GM23338 (cell line): ENCODE measurements around the gene ARMC9. TPM values are rescaled to one million over a fixed set of nuclear protein-coding genes. Genes with fewer than 3 reads are reported as not detected.

Experiments
- ATAC-seq: fragments of 200-7000 bp; cut with Tn5 transposase; 3 replicates; pipeline ENCODE4 v1.9.1; 2020
- DNase-seq: peaks from one replicate; pipeline ENCODE4 v3.0.0-alpha.2; 2015; ENCODE audit warnings: low spot score
- H2AFZ ChIP-seq: fragments of 200-600 bp; sonication (generic); 2 replicates; pipeline ENCODE4 v1.8.0; 2016; ENCODE audit warnings: antibody characterized with exemption, mild to moderate bottlenecking, moderate library complexity
- H3F3A ChIP-seq: fragments of 200-600 bp; sonication (generic); replicated peaks from 2 replicates; pipeline ENCODE4 v1.8.0; 2017; ENCODE audit warnings: antibody characterized with exemption, mixed run types, low read depth
- H3K27ac ChIP-seq: fragments of 200-600 bp; sonication (generic); 2 replicates; pipeline ENCODE4 v1.6.1; 2016; ENCODE audit warnings: low read depth
- H3K27me3 ChIP-seq: fragments of 200-600 bp; sonication (generic); 2 replicates; pipeline ENCODE4 v1.8.0; 2016; ENCODE audit warnings: mild to moderate bottlenecking, mixed run types, moderate library complexity; ENCODE audit not compliant: insufficient read depth
- H3K36me3 ChIP-seq: fragments of 200-600 bp; sonication (generic); 2 replicates; pipeline ENCODE4 v1.8.0; 2016; ENCODE audit warnings: mild to moderate bottlenecking; ENCODE audit not compliant: insufficient read depth
- H3K4me1 ChIP-seq: fragments of 200-600 bp; sonication (generic); 2 replicates; pipeline ENCODE4 v1.8.0; 2016; ENCODE audit warnings: mild to moderate bottlenecking, moderate library complexity; ENCODE audit not compliant: insufficient read depth
- H3K4me2 ChIP-seq: fragments of 200-600 bp; sonication (generic); 2 replicates; pipeline ENCODE4 v1.7.1; 2017; ENCODE audit warnings: mixed run types
- H3K4me3 ChIP-seq: fragments of 200-600 bp; sonication (generic); 2 replicates; pipeline ENCODE4 v1.6.1; 2016; ENCODE audit warnings: mixed run types
- H3K79me2 ChIP-seq: fragments of 200-600 bp; sonication (generic); replicated peaks from 2 replicates; pipeline ENCODE4 v1.8.0; 2017; ENCODE audit warnings: mild to moderate bottlenecking; ENCODE audit not compliant: insufficient read depth
- H3K9me2 ChIP-seq: fragments of 200-600 bp; sonication (generic); 2 replicates; pipeline ENCODE4 v1.8.0; 2017; ENCODE audit not compliant: insufficient read depth
- H4K20me1 ChIP-seq: fragments of 200-600 bp; sonication (generic); replicated peaks from 2 replicates; pipeline ENCODE4 v1.8.0; 2017; ENCODE audit warnings: mild to moderate bottlenecking; ENCODE audit not compliant: insufficient read depth
- H3K27ac Mint-ChIP-seq: 2 replicates; pipeline ENCODE4 v1.8.0; 2020; ENCODE audit warnings: inconsistent platforms, mild to moderate bottlenecking, moderate library complexity, mixed read lengths
- H3K27me3 Mint-ChIP-seq: 3 replicates; pipeline ENCODE4 v1.8.0; 2022; ENCODE audit warnings: low read depth, mild to moderate bottlenecking, moderate library complexity, mixed read lengths, inconsistent platforms; ENCODE audit not compliant: insufficient read depth, poor library complexity
- H3K36me3 Mint-ChIP-seq: 3 replicates; pipeline ENCODE4 v1.8.0; 2021; ENCODE audit warnings: low read depth, mild to moderate bottlenecking, inconsistent platforms, moderate library complexity, mixed read lengths
- H3K4me1 Mint-ChIP-seq: 3 replicates; pipeline ENCODE4 v1.8.0; 2020; ENCODE audit warnings: mild to moderate bottlenecking, inconsistent platforms, mixed read lengths
- H3K4me3 Mint-ChIP-seq: 3 replicates; pipeline ENCODE4 v1.8.0; 2021; ENCODE audit warnings: moderate library complexity, mild to moderate bottlenecking, inconsistent platforms, mixed read lengths
- H3K9me3 Mint-ChIP-seq: 3 replicates; pipeline ENCODE4 v1.8.0; 2020; ENCODE audit warnings: moderate library complexity, mild to moderate bottlenecking, inconsistent platforms, mixed read lengths
- CREB1 ChIP-seq: fragments of 250-450 bp; sonication (Bioruptor Pico); IDR thresholded peaks from 2 replicates; pipeline ENCODE4 v1.5.0; 2020; ENCODE audit warnings: low read depth, mild to moderate bottlenecking, moderate library complexity
- CTCF ChIP-seq, 2 experiments: fragments of 200-600 bp in 1 of 2; sonication (generic) in 1 of 2; conservative IDR thresholded peaks; 2 replicates each; pipeline versions ENCODE4 v1.5.1 to v1.6.1; 2016 to 2017; ENCODE audit warnings: antibody characterized with exemption in 2 of 2, low read depth in 2 of 2, mild to moderate bottlenecking in 2 of 2, moderate library complexity in 1 of 2
- ETS1 ChIP-seq: IDR thresholded peaks from 2 replicates; pipeline ENCODE4 v1.6.1; 2016; ENCODE audit warnings: antibody characterized with exemption
- EZH2 ChIP-seq: fragments of 200-600 bp; sonication (generic); IDR thresholded peaks from one replicate; pipeline ENCODE4 v1.8.0; 2017; ENCODE audit warnings: antibody characterized with exemption, mild to moderate bottlenecking, low read depth; ENCODE audit not compliant: unreplicated experiment
- JUNB ChIP-seq: IDR thresholded peaks from one replicate; pipeline ENCODE4 v1.6.1; 2016; ENCODE audit warnings: antibody characterized with exemption; ENCODE audit not compliant: unreplicated experiment
- NANOG ChIP-seq: IDR thresholded peaks from 2 replicates; pipeline ENCODE4 v1.6.1; 2016; ENCODE audit warnings: antibody characterized with exemption, borderline replicate concordance
- POLR2AphosphoS5 ChIP-seq: IDR thresholded peaks from 2 replicates; pipeline ENCODE4 v1.6.1; 2016; ENCODE audit warnings: antibody characterized with exemption, low read depth
- REST ChIP-seq: IDR thresholded peaks from one replicate; pipeline ENCODE4 v1.6.1; 2018; ENCODE audit warnings: antibody characterized with exemption; ENCODE audit not compliant: unreplicated experiment
- STAT1 ChIP-seq: IDR thresholded peaks from one replicate; pipeline ENCODE4 v1.6.1; 2016; ENCODE audit warnings: antibody characterized with exemption; ENCODE audit not compliant: unreplicated experiment
- ZNF114 ChIP-seq: fragments of 250-450 bp; sonication (Bioruptor Pico); IDR thresholded peaks from 2 replicates; pipeline ENCODE4 v1.5.0; 2020; ENCODE audit warnings: mild to moderate bottlenecking, moderate library complexity
- polyA plus RNA-seq: library from polyadenylated mRNA; unstranded; fragments of >200 nt; fragmentation: Nextera tagmentation; extraction: Ambion mirVana; gene quantifications from 2 replicates; pipeline ENCODE4 v1.2.1, GENCODE V29; 2016
- total RNA-seq: library from RNA; depleted of rRNA; stranded (reverse); fragments of >200 nt; shearing (Covaris generic); gene quantifications from 2 replicates; pipeline ENCODE4 v1.2.3, GENCODE V29; 2014
- TF ChIP-seq, protein P1 (sequence below): fragments of 250-450 bp; sonication (Bioruptor Pico); IDR thresholded peaks from 2 replicates; pipeline ENCODE4 v1.5.0; 2020; ENCODE audit warnings: mild to moderate bottlenecking, moderate library complexity

The ARMC9 gene
- total and polyA plus RNA-seq, 2 experiments from 2014 or later: 29.2 to 56.0 TPM

DNA sequence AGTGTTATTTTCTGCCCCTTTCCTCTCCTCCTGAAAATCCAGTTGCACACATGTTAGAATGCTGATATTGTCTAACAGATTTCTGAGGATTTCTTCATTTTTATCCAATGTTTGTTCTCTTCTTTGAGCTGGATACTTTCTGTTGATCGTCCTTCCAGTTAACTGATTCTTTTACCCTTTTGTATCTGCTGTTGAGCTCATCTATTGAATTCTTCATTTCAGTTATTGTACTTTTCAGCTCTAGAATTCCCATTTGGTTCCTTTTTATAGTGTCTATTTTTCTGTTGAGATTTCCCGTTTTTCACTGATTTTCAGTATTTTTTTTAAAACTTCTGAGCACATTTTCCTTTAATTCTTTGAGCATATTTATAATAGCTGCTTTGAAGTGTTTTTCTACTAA is 119.1 kb downstream of the ARMC9 start (continued):
- no peak for TF ChIP-seq NANOG
- TF ChIP-seq EZH2: no peak
- TF ChIP-seq JUNB: no peak
- TF ChIP-seq STAT1: no peak
- no peak for TF ChIP-seq ETS1
- no peak for TF ChIP-seq CREB1 (CRISPR knock-in tag)
- no peak for TF ChIP-seq REST
- no peak for TF ChIP-seq POLR2AphosphoS5
- no peak for TF ChIP-seq CTCF (conservative IDR thresholded peaks at IDR 0.05; ENCODE audit: low read depth in 2 of 2)

DNA sequence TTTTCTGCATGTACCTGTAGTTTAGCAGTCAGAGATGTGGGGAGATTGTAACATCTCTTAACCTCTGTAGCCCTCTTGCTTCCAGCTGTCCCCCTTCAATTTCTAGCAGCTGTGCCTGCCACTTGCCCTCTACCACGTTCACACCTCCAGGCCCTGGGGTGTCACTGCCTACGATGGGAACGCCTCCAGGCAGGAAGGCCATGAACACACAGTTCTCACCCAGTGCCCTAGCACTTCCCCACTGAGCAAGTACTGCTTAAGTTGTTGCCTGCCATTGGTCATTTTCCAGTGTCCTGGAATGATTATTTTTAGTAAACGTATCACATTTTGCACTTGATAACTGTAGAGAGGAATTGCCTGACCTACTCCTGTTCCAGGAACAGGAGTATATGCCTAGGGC is 120.0 kb downstream of the ARMC9 start:
- H3K27me3 ChIP-seq: no peaks in the 10 kb centered on the region
- H3K4me3 Mint-ChIP-seq: no peak overlapping the region
- TF ChIP-seq, protein P1, sequence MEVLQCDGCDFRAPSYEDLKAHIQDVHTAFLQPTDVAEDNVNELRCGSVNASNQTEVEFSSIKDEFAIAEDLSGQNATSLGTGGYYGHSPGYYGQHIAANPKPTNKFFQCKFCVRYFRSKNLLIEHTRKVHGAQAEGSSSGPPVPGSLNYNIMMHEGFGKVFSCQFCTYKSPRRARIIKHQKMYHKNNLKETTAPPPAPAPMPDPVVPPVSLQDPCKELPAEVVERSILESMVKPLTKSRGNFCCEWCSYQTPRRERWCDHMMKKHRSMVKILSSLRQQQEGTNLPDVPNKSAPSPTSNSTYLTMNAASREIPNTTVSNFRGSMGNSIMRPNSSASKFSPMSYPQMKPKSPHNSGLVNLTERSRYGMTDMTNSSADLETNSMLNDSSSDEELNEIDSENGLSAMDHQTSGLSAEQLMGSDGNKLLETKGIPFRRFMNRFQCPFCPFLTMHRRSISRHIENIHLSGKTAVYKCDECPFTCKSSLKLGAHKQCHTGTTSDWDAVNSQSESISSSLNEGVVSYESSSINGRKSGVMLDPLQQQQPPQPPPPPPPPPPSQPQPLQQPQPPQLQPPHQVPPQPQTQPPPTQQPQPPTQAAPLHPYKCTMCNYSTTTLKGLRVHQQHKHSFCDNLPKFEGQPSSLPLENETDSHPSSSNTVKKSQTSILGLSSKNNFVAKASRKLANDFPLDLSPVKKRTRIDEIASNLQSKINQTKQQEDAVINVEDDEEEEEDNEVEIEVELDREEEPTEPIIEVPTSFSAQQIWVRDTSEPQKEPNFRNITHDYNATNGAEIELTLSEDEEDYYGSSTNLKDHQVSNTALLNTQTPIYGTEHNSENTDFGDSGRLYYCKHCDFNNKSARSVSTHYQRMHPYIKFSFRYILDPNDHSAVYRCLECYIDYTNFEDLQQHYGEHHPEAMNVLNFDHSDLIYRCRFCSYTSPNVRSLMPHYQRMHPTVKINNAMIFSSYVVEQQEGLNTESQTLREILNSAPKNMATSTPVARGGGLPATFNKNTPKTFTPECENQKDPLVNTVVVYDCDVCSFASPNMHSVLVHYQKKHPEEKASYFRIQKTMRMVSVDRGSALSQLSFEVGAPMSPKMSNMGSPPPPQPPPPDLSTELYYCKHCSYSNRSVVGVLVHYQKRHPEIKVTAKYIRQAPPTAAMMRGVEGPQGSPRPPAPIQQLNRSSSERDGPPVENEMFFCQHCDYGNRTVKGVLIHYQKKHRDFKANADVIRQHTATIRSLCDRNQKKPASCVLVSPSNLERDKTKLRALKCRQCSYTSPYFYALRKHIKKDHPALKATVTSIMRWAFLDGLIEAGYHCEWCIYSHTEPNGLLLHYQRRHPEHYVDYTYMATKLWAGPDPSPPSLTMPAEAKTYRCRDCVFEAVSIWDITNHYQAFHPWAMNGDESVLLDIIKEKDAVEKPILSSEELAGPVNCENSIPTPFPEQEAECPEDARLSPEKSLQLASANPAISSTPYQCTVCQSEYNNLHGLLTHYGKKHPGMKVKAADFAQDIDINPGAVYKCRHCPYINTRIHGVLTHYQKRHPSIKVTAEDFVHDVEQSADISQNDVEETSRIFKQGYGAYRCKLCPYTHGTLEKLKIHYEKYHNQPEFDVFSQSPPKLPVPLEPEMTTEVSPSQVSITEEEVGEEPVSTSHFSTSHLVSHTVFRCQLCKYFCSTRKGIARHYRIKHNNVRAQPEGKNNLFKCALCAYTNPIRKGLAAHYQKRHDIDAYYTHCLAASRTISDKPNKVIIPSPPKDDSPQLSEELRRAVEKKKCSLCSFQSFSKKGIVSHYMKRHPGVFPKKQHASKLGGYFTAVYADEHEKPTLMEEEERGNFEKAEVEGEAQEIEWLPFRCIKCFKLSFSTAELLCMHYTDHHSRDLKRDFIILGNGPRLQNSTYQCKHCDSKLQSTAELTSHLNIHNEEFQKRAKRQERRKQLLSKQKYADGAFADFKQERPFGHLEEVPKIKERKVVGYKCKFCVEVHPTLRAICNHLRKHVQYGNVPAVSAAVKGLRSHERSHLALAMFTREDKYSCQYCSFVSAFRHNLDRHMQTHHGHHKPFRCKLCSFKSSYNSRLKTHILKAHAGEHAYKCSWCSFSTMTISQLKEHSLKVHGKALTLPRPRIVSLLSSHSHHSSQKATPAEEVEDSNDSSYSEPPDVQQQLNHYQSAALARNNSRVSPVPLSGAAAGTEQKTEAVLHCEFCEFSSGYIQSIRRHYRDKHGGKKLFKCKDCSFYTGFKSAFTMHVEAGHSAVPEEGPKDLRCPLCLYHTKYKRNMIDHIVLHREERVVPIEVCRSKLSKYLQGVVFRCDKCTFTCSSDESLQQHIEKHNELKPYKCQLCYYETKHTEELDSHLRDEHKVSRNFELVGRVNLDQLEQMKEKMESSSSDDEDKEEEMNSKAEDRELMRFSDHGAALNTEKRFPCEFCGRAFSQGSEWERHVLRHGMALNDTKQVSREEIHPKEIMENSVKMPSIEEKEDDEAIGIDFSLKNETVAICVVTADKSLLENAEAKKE (CRISPR knock-in tag): no peak
- TF ChIP-seq CREB1 (CRISPR knock-in tag) (no peak), ETS1 (no peak), JUNB (no peak), POLR2AphosphoS5 (no peak), EZH2 (no peak), ZNF114 (CRISPR knock-in tag) (no peak)

More for the DNA sequence above, 120.0 kb downstream of the ARMC9 start:
- Mint-ChIP-seq H3K27ac (no peak overlapping the region), H3K4me1 (peaks cover 12% of the 10 kb centered on the region; the same call in 2 of the 3 replicates), H3K36me3 (peaks cover 22% of the 10 kb centered on the region; the same call in 2 of the 3 replicates), H3K9me3 (0 out of 3 replicates have a peak, but pooled peaks cover 3% of the 10 kb centered on the region), H3K27me3 (peaks cover 6% of the 10 kb centered on the region)
- ATAC-seq (no peak), DNase-seq (no peak)
- H3K36me3 ChIP-seq: no peaks in the 10 kb centered on the region; the same call in 1 of the 2 replicates
- no peaks in the 10 kb centered on the region; the same call in 1 of the 2 replicates for H3K4me1 ChIP-seq
- no peak overlapping the region for H2AFZ ChIP-seq
- no peak overlapping the region for H3K4me3 ChIP-seq
- no peaks in the 10 kb centered on the region for H3K9me2 ChIP-seq
- no peak overlapping the region for H3K4me2 ChIP-seq
- H3F3A ChIP-seq: 0 out of 2 replicates have a peak, but pooled peaks cover 4% of the 10 kb centered on the region
- H3K27ac ChIP-seq: no peak overlapping the region
- no peaks in the 10 kb centered on the region for H3K79me2 ChIP-seq
- no peaks in the 10 kb centered on the region for H4K20me1 ChIP-seq
